Loucy (cell line): ENCODE results near the gene LSP1.

ENCODE experiments used
- EZH2phosphoT487 ChIP-seq: fragments of 200-600 bp; IDR thresholded peaks from 2 replicates; pipeline ENCODE4 v1.6.1; 2018; ENCODE audit warnings: antibody characterized with exemption, mild to moderate bottlenecking, moderate library complexity, borderline replicate concordance
- TF ChIP-seq, protein P1 (sequence below): fragments of 200-600 bp; sonication (generic); conservative IDR thresholded peaks from 2 replicates; pipeline ENCODE4 v1.5.1; 2014; ENCODE audit warnings: mild to moderate bottlenecking, antibody characterized with exemption, low read length

DNA sequence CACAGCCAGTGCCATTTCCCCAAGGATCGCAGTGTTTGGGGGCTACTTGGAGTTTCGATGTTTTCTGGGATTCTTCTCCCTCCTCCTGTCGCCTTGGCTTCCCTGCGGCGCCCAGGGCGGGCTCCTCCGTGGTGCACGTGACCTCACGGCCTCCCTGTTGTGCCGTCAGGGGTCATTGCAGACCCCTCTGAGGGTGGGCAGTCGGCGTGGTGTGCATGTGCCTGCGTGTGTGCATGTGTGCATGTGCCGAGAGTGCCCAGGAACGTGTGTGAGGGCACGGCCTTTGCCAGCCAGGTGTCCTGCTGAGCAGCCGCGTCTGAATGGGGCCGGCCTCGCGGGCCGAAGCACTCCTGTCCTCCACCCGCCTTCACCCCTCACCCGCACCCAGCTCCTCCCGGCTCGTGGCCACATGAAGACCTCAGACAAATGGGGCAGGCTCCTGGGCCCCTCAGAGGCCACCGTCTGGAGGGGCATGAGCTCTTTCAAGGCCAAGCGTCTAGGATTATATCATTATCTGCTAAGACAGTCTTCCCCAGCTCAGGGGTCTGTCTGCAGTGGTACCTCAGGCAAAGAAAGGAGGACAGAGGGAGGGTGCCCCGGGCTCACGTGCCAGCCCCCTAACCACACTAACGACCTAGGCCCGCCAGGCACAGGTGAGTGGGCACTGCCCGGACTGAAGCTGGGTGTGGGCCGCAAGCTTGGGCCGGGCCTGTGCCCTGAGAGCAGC lies 84.9 kb downstream of the LSP1 start:
- TF ChIP-seq, protein P1, sequence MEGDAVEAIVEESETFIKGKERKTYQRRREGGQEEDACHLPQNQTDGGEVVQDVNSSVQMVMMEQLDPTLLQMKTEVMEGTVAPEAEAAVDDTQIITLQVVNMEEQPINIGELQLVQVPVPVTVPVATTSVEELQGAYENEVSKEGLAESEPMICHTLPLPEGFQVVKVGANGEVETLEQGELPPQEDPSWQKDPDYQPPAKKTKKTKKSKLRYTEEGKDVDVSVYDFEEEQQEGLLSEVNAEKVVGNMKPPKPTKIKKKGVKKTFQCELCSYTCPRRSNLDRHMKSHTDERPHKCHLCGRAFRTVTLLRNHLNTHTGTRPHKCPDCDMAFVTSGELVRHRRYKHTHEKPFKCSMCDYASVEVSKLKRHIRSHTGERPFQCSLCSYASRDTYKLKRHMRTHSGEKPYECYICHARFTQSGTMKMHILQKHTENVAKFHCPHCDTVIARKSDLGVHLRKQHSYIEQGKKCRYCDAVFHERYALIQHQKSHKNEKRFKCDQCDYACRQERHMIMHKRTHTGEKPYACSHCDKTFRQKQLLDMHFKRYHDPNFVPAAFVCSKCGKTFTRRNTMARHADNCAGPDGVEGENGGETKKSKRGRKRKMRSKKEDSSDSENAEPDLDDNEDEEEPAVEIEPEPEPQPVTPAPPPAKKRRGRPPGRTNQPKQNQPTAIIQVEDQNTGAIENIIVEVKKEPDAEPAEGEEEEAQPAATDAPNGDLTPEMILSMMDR, result no peak
- no peak for TF ChIP-seq EZH2phosphoT487
